Heart right ventricle (tissue), 16 donors: ENCODE results near the gene TCIRG1. TPM values are rescaled to one million over a fixed set of nuclear protein-coding genes. Genes with fewer than 3 reads are reported as not detected.
A peak's percentile ranks its signal among the peaks of the same experiment; 100 is the strongest.

Source experiments
- ATAC-seq, 8 donors: fragments of 200-7000 bp; cut with Tn5 transposase; one replicate each; pipeline ENCODE4 v1.9.1; 2020; ENCODE audit warnings: mild to moderate bottlenecking in 8 of 8, moderate library complexity in 8 of 8, moderate number of reproducible peaks in 1 of 8
- DNase-seq, 2 donors: peaks; one replicate each; pipeline ENCODE4 v3.0.0-alpha.2; 2020
- H3K27ac ChIP-seq, 10 donors: fragments of 200-600 bp; sonication (generic) in 2 of 10; one replicate each; pipeline versions ENCODE4 v1.5.0 to v1.8.0; 2020 to 2022; ENCODE audit warnings: mild to moderate bottlenecking in 3 of 10
- H3K27me3 ChIP-seq, 7 donors: fragments of 200-600 bp; one replicate each; pipeline ENCODE4 v1.8.0; 2021 to 2022; ENCODE audit warnings: mild to moderate bottlenecking in 2 of 7
- H3K36me3 ChIP-seq, 9 donors: fragments of 200-600 bp; sonication (generic) in 1 of 9; one replicate each; pipeline versions ENCODE4 v1.5.0 to v1.8.0; 2020 to 2022; ENCODE audit warnings: mild to moderate bottlenecking in 2 of 9
- H3K4me1 ChIP-seq, 9 donors: fragments of 200-600 bp; sonication (generic) in 1 of 9; one replicate each; pipeline versions ENCODE4 v1.5.0 to v1.8.0; 2020 to 2022; ENCODE audit warnings: mild to moderate bottlenecking in 4 of 9
- H3K4me3 ChIP-seq, 10 donors: fragments of 200-600 bp; sonication (generic) in 2 of 10; one replicate each; pipeline versions ENCODE4 v1.5.0 to v1.8.0; 2020 to 2022; ENCODE audit warnings: mild to moderate bottlenecking in 7 of 10, moderate library complexity in 2 of 10
- H3K9me3 ChIP-seq, 11 donors: fragments of 200-600 bp in 10 of 11; sonication (generic) in 2 of 11; one replicate each; pipeline versions ENCODE4 v1.5.0 to v1.8.0; 2013 to 2022; ENCODE audit warnings: mild to moderate bottlenecking in 2 of 11, control low read depth in 1 of 11, moderate library complexity in 1 of 11
- WGBS, 2 donors: extraction: QIAGEN DNeasy Blood & Tissue Kit; methylation state at CpG; one replicate each; pipeline ENCODE4 v1.1.7; 2013; ENCODE audit warnings: inconsistent platforms in 1 of 2; 5-methylcytosine and 5-hydroxymethylcytosine counted together
- intact Hi-C, 10 donors: fragments of 100-400 bp; cut with DNase I; formaldehyde crosslinking; loops; one replicate each; pipeline versions ENCODE4 v1.11.1 to v1.14.2; 2022
- polyA plus RNA-seq, 2 donors: library from polyadenylated mRNA; stranded (reverse); fragments of 200-250 nt; gene quantifications; one replicate each; pipeline ENCODE4 v1.2.3, GENCODE V29; 2013
- total RNA-seq, 10 donors: library from RNA; stranded (reverse); fragmentation: NEBNext Ultra II Directional in 3 of 10; extraction: Animal tissue kit (Norgen Biotek cat#: 25700) in 3 of 10; gene quantifications; one replicate each; pipeline versions ENCODE4 v1.2.1 to v1.2.4, GENCODE V29; 2021 to 2023
- TF ChIP-seq, protein P1 (sequence below), 9 donors: fragments of 200-600 bp; sonication (generic) in 2 of 9; IDR thresholded peaks; one replicate each; pipeline versions ENCODE4 v1.5.0 to v1.8.0; 2021 to 2022; ENCODE audit warnings: antibody characterized with exemption in 9 of 9, mild to moderate bottlenecking in 5 of 9, moderate library complexity in 1 of 9
- donor health status: Arrhythmogenic right ventricular cardiomyopathy.
- donor health status: ischemic (EF 13 %, LVEDD 7.1; RV severe dilation, severe dysfunction).
- donor health status: healthy with polysubstance abuse.
- donor health status: DM: no; HTN: yes; CAD: no.
- donor health status: DM: no; HTN: no; CAD: no.
- donor health status: ischemic (EF 25% LVEDD 6.9; RV normal size, moderate dysfunction).
- donor health status: ischemic (EF 25% LVEDD 5.7; RV mildly dilated, moderate dysfunction).
- donor health status: healthy.
- donor health status: DM: yes; HTN: yes; CAD: no.
- donor health status: Ischemic cardiomyopathy.
- donor health status: ischemic (EF 35%, LVEDD 5.7; RV mildly dilated, moderate dysfunction).
- donor health status: nonischemic (EF 11% LVEDD 7.7; RV severe dilation, severe dysfunction).
- donor health status: DM: yes; HTN: yes; CAD: no.
- donor health status: PGD.
- donor health status: ischemic (EF 29% LVEDD 5.4; RV normal size, mild dysfunction).
- donor health status: nonischemic (EF 23%, LVEDD 6.1; RV moderate dilation, normal function).

The TCIRG1 gene
- total and polyA plus RNA-seq, 12 donors = 7.9 to 91.4 (median 15.1) TPM

DNA sequence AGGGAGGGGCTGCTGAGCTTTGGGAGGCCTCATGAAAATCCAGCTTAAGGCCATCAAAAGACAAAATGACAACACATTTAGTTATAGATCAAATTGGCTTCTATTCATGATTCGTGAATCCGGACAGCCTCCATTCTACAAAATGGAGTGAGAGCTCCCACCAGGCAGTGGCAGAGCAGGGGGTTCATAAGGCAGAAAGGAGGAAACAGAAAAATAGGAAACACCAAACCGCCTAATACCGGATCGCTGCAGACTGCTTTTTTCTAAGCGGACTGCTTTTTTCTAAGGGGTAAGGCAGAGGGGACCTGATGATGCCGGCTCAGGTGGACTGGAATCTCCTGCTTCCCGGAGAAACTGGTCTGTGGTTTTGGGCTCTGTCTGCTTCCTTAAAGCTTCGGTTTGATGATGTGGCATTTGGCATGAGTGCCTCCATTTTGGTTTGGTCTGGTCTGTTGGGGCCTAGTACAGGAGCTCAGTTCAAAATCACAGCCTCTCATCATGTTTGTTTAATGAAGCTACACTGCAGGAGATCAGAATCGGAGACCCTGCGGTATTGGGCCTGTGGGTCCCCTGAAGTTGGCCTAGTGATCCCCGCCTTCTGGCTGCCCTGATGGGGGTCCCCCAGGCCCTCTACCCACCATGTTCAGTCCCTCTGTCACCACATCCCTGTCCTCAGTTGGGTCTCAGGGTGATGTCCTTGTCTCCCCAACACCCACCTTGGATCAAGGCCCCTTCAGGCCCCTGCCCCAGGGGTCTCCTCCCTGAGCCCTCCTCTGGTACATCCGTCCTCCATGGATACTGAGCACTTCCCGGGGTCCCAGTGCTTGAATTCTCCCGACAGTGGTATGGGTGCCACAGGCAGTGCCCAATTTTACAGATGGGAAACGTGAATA lies 27.5 kb upstream of the TCIRG1 start:
- WGBS, 2 donors = 87 to 88% methylated on average over 16 of the region's 16 CpGs
- peaks cover 10 to 66% (median 20%) of the 10 kb centered on the region in 9 donors for H3K4me1 ChIP-seq
- peak overlapping the region in 6 of 10 donors; percentile 32 to 55 (median 41) for H3K4me3 ChIP-seq

DNA sequence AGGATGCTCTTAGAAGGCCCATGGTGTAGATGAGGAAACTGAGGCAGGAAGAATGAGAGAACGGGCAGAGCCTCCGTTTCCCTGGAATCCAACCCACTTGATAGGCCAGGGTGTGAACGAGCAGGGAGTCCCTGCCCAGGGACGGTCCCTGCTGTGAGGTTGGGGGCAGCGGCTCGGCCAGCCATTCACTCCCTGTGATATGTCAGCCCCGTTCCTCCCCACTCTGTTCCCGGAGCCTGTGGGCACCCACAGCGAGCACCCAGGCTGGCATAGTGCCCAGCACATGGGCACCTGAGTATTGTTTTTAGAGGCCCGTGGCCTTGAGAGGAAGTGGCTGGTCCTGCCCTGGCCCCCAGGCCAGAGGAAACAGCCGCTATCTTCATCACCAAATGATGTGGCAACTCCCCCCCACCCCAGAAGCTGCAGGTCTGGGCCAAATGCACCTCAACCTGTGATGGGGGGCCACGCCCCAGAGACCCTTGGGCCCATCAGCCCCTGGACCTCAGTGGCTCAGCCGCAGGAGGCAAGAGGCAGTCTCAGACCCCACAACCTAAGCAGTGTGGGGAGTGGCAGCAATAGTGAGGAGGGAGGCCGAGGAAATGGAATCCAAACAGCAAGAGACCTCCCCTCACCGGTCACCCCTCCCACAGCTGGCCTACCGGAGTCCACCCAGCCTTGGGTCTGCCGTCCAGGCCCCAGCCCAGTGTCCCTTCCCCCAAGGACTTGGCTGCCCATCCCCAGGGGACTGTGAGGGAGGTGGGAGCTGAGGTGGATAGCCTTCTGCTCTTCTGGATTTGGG lies 26.6 kb upstream of the TCIRG1 start:
- H3K4me1 ChIP-seq = peaks cover 10 to 70% (median 25%) of the 10 kb centered on the region in 9 donors
- intact Hi-C loops = loop anchor here in 1 of 10 donors (10.0 kb wide), 1 partner anchor 193 kb away; no protein-coding TSS in a partner anchor

More for the DNA sequence above, 27.5 kb upstream of the TCIRG1 start:
- DNase-seq (peak in 1 of 2 donors; percentile 3), ATAC-seq (no peak)
- intact Hi-C loops = loop anchor here in 1 of 10 donors (10.0 kb wide), 1 partner anchor 194 kb away; no protein-coding TSS in a partner anchor
- Histone ChIP-seq H3K9me3 (no peaks in the 10 kb centered on the region), H3K27me3 (no peaks in the 10 kb centered on the region), H3K36me3 (no peaks in the 10 kb centered on the region), H3K27ac (peak overlapping the region in 9 of 10 donors; percentile 73 to 95 (median 83))
- TF ChIP-seq, protein P1, sequence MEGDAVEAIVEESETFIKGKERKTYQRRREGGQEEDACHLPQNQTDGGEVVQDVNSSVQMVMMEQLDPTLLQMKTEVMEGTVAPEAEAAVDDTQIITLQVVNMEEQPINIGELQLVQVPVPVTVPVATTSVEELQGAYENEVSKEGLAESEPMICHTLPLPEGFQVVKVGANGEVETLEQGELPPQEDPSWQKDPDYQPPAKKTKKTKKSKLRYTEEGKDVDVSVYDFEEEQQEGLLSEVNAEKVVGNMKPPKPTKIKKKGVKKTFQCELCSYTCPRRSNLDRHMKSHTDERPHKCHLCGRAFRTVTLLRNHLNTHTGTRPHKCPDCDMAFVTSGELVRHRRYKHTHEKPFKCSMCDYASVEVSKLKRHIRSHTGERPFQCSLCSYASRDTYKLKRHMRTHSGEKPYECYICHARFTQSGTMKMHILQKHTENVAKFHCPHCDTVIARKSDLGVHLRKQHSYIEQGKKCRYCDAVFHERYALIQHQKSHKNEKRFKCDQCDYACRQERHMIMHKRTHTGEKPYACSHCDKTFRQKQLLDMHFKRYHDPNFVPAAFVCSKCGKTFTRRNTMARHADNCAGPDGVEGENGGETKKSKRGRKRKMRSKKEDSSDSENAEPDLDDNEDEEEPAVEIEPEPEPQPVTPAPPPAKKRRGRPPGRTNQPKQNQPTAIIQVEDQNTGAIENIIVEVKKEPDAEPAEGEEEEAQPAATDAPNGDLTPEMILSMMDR (IDR thresholded peaks at IDR 0.05) = no peak

DNA sequence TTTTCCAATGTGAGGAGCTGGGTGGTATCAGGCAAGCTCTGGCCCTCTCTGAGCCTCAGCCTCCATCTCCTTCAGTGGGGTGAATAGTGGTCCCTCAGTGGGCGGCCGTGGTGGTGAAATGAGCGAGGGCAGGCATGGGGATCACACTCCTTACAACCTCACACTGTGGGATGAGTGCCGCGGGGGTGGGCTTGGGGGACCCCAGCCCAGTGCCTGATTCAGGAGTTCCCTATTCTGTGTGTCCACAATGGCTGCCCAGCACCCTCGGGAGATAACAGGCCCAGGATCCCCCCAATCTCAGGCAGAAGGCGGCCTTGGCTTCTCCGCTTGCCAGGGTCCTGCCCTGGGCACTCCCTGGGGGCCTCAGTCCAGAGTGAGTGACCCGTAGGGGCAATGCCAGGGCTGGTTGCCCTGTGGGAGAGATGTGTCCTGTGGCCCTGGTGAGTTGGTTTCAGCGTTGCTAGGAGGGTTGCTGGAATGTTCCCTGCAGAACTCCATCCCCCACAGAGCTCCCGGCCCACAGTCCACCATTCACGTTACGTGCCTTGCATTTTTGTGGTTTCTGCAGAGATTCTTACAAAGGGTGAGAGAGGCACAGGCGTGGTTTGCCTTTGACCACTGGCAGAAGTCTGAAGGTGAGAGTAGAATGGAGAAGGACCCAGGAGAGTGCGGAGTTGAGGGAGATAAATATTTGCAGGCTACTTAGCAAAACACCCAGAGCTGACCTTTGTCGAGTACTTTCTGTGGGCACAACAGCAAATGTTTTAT lies 25.8 kb upstream of the TCIRG1 start:
- H3K4me1 ChIP-seq = peaks cover 10 to 70% (median 26%) of the 10 kb centered on the region in 9 donors
- DNase-seq (no peak), ATAC-seq (no peak)
- H3K27ac ChIP-seq = peak overlapping the region in 1 of 10 donors; percentile 95
- WGBS, 2 donors = 83 to 87% methylated on average over 16 of the region's 16 CpGs
- TF ChIP-seq, protein P1 (IDR thresholded peaks at IDR 0.05) = no peak
- no peaks in the 10 kb centered on the region for H3K9me3 ChIP-seq
- H3K27me3 ChIP-seq = no peaks in the 10 kb centered on the region
- H3K36me3 ChIP-seq = no peaks in the 10 kb centered on the region
- intact Hi-C loops = loop anchor here in 1 of 10 donors (10.0 kb wide), 1 partner anchor 192 kb away; no protein-coding TSS in a partner anchor
- H3K4me3 ChIP-seq = no peak overlapping the region

More for the DNA sequence above, 26.6 kb upstream of the TCIRG1 start:
- Histone ChIP-seq H3K4me3 (peak overlapping the region in 1 of 10 donors; percentile 55), H3K27me3 (no peaks in the 10 kb centered on the region), H3K9me3 (no peaks in the 10 kb centered on the region), H3K36me3 (no peaks in the 10 kb centered on the region), H3K27ac (peak overlapping the region in 1 of 10 donors; percentile 95)
- no peak for ATAC-seq
- 85 to 94% methylated on average over 17 of the region's 17 CpGs for WGBS, 2 donors
- DNase-seq = peak in 1 of 2 donors; percentile 14
- TF ChIP-seq, protein P1 (IDR thresholded peaks at IDR 0.05) = no peak
